Chondrocyte (in vitro differentiated cells): ENCODE data around the gene APCDD1. TPM values are rescaled to one million over a fixed set of nuclear protein-coding genes. Genes with fewer than 3 reads are reported as not detected.

Source experiments
- DNase-seq: peaks from one replicate; pipeline ENCODE4 v3.0.0; 2021; ENCODE audit warnings: mixed read lengths, low spot score
- H3K27ac Mint-ChIP-seq: one replicate; pipeline ENCODE4 v1.8.0; 2021; ENCODE audit warnings: mild to moderate bottlenecking, moderate library complexity, mixed read lengths; ENCODE audit not compliant: unreplicated experiment
- H3K27me3 Mint-ChIP-seq: 2 replicates; pipeline ENCODE4 v1.8.0; 2021; ENCODE audit warnings: low read depth, mixed read lengths
- H3K36me3 Mint-ChIP-seq: 2 replicates; pipeline ENCODE4 v1.8.0; 2021; ENCODE audit warnings: low read depth, mixed read lengths
- H3K4me1 Mint-ChIP-seq: 2 replicates; pipeline ENCODE4 v1.8.0; 2021; ENCODE audit warnings: low read depth, mild to moderate bottlenecking, mixed read lengths
- H3K4me3 Mint-ChIP-seq: one replicate; pipeline ENCODE4 v1.8.0; 2021; ENCODE audit warnings: mild to moderate bottlenecking, moderate library complexity, mixed read lengths; ENCODE audit not compliant: unreplicated experiment
- H3K9me3 Mint-ChIP-seq: 2 replicates; pipeline ENCODE4 v1.8.0; 2021; ENCODE audit warnings: low read depth, mixed read lengths
- CTCF ChIP-seq: fragments of 200-600 bp; sonication (generic); IDR thresholded peaks from 2 replicates; pipeline ENCODE4 v1.5.0; 2021; ENCODE audit warnings: antibody characterized with exemption, mild to moderate bottlenecking, moderate library complexity
- total RNA-seq: library from RNA; stranded (reverse); gene quantifications from 3 replicates; pipeline ENCODE4 v1.2.1, GENCODE V29; 2021

Gene APCDD1
- total RNA-seq, 1 donor from 2014 or later = 9.5 TPM

- DNase-seq = no peak
- TF ChIP-seq CTCF = no peak
Measured at GRCh38 chr18:10488017-10488416, 33.6 kb downstream of the APCDD1 start.

GRCh38 chr18:10490401-10491165, 36.1 kb downstream of the APCDD1 start:
- H3K4me1 Mint-ChIP-seq = no peaks in the 10 kb centered on the region
- H3K4me3 Mint-ChIP-seq = no peak overlapping the region
- H3K27me3 Mint-ChIP-seq = no peaks in the 10 kb centered on the region
- peaks cover 4% of the 10 kb centered on the region for H3K36me3 Mint-ChIP-seq
- peak; percentile 9 for TF ChIP-seq CTCF
- H3K27ac Mint-ChIP-seq = no peak overlapping the region
- H3K9me3 Mint-ChIP-seq = no peaks in the 10 kb centered on the region
- no peak for DNase-seq

More at GRCh38 chr18:10488017-10488416, 33.6 kb downstream of the APCDD1 start:
- Mint-ChIP-seq H3K27me3 (no peaks in the 10 kb centered on the region), H3K4me3 (no peak overlapping the region), H3K4me1 (no peaks in the 10 kb centered on the region), H3K27ac (no peak overlapping the region), H3K36me3 (peaks cover 4% of the 10 kb centered on the region), H3K9me3 (no peaks in the 10 kb centered on the region)

- H3K4me3 Mint-ChIP-seq = no peak overlapping the region
- no peaks in the 10 kb centered on the region for H3K36me3 Mint-ChIP-seq
- H3K27ac Mint-ChIP-seq = no peak overlapping the region
- H3K9me3 Mint-ChIP-seq = peaks cover 2% of the 10 kb centered on the region
- no peak for TF ChIP-seq CTCF
- DNase-seq = no peak
- no peaks in the 10 kb centered on the region for H3K27me3 Mint-ChIP-seq
- peaks cover 4% of the 10 kb centered on the region for H3K4me1 Mint-ChIP-seq
Measured at GRCh38 chr18:10495936-10496335, 41.5 kb downstream of the APCDD1 start.

- no peak for TF ChIP-seq CTCF
- H3K9me3 Mint-ChIP-seq = peaks cover 2% of the 10 kb centered on the region
- H3K4me3 Mint-ChIP-seq = no peak overlapping the region
- no peaks in the 10 kb centered on the region for H3K36me3 Mint-ChIP-seq
- no peaks in the 10 kb centered on the region for H3K27me3 Mint-ChIP-seq
- peaks cover 4% of the 10 kb centered on the region for H3K4me1 Mint-ChIP-seq
- no peak for DNase-seq
- no peak overlapping the region for H3K27ac Mint-ChIP-seq
Measured at GRCh38 chr18:10497206-10497749, 42.8 kb downstream of the APCDD1 start.

GRCh38 chr18:10499230-10499629, 44.8 kb downstream of the APCDD1 start:
- peaks cover 3% of the 10 kb centered on the region for H3K27me3 Mint-ChIP-seq
- H3K36me3 Mint-ChIP-seq = no peaks in the 10 kb centered on the region
- peaks cover 4% of the 10 kb centered on the region for H3K4me1 Mint-ChIP-seq
- H3K27ac Mint-ChIP-seq = no peak overlapping the region
- no peak for TF ChIP-seq CTCF
- no peak for DNase-seq
- peaks cover 6% of the 10 kb centered on the region for H3K9me3 Mint-ChIP-seq
- H3K4me3 Mint-ChIP-seq = no peak overlapping the region
